ENCODE measurements around the gene EPB41L4A.

EPB41L4A gene

DNA sequence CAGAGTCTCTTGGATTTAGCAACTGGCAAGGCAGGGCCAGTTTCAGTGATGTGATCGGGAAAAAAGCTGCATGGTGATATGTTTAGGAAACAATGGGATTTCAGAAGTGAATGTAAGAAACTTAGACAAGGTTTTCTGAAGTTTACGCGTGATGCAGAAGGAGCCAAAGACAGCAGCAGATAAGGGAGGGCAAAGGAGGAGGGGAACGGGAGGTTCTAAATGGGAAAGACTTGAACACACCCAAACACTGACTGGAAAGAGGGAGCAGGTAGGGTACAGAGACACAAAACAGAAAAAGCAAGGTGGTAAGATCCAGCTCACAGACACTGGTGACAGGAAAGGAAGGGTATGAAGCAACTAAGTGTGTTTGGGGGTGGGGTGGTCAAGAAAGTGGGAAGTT is 115.4 kb downstream of the EPB41L4A start:
- DNase-seq = no peak

DNA sequence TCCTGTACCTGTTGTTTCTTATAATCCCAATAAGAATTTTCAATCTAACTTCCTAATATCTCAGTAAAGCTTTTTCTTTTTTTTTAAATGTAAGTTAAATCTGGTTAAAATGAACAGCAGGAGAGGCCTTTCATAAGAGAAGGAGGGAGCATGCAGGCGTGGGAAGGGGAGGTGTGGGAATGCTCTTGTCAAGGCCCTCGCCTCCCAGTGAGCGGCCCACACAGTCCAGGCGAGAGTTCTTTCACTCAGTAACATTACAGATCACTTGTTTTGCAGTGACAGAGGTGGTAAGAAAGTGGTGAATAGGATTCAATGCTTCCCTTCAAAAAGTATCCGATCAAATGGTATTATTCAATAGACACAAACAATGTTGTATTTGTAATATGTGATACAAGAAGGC is 125.0 kb downstream of the EPB41L4A start:
- DNase-seq = no peak

DNA sequence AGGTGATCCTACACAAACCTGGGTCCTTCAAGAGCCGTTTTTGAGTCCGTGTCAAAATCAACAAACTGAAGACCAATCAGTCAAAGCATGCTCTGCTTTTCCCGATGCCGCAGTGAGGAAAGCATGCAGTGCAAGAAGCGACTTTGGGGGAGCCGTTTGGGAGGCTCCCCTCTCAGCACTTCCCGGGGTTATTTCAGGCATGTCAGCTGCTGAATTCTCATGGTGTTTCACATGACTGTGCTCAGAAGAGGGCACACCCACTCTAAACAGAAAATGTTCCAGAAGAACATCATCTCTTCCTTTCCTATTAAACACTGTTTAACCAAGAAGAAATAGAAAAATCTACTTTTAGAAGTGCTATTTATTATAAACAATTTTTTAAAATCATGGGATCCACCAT is 125.5 kb downstream of the EPB41L4A start:
- DNase-seq = no peak

DNA sequence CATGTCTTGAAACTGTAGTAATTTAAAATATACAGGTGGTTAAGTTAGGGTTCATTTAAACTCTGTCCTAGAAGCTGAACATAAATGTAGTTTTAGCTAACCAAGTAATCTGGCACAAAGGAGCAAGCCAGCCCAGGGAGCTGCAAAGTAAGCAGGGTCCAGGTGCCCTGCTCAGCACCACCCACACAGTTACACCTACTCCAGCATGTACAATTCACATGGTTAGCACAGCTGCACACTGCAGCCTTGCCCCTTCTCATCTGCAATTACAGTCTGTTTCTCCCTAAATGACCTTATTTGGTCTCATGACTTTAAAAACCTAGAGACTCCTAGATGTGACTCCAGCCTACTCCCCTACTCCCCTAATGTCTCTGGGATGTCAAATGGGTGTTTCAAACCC is 128.4 kb downstream of the EPB41L4A start:
- DNase-seq = no peak

DNA sequence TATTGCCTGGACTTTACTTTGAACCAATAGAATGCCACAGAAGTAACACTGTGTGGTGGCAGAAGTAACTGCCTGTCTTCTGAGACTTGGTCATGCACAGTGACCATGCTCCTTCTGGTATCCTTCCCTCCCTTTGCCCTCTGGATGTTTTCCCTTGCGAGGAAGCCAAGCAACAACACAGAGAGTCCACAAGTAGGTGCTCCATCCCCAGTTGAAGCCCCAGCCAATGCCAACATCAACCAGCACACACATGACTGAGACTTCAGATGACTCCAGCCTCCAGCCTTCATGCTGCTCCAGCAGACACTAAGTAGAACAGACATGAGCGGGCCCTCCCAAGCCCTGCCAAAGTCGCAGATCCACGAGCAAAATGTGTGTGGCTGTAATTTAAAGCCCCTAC is 129.6 kb downstream of the EPB41L4A start:
- no peak for DNase-seq

DNA sequence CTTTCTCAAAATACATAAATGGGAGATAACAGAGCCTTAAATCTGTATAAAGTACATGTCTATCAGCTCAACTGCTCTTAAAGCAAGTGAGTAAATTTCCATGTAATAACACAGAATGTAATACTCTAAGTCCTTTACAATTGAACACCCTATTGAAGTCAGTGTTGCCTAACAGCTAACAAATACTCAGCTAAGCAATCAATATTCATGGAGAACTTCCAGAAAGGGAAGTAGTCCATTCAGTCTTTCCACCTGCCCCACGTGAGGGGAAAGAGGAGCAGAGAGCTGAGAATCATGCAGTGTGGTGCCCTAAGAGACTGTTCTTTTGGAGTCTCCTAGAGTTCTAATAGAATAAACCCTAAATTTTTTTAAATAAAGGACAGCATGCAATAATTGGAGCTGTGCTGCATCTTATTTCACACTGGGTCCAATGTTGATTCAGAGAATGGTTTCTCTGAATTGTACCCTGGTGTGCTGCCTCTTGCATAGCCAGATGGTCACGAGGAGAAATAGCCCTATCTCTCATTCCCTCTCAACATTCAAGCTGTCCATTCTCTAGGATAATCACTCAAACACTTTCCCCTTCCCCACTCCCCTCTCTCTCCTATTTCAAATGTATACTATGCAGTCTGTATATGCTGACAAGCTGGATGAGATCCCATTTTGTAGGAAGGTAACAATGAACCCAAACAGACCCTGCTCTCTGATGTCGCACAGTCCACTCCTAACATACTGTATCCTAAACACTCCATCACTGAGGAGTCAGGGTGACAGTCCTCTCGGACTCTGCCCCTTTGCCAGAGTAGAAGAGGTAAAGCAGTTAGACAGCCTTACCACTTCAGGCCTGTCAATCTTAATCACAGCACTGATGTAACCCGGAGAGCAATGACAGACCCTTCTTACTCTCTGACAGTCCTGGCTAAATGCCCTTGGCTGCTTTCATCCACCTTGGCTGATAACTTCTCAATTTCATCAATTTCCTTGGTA is 134.8 kb downstream of the EPB41L4A start:
- DNase-seq = no peak

DNA sequence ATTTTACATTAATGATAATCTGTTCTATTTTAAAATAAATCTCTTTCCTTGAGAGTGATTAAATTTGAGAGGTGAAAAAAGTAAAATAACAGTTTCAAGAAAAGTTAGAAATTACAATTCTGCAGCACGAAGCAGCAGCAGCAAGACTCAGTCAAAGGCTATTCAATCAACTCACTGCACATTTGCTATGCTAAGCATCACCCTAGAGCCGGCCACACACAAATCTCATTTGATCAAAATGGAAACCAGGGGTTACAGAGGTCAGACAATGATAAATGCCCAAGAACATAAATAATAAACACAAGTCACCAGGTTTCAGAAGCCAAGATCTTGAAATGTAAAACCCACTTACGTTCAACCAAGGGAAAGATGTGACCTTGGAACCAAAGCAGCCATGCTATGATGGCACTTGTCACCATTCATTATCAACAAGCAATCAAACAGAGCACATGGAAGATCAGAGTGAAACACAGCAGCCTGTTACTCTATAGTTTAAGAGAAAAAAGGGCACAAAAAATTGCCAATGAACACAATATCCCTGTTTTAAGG is 136.0 kb downstream of the EPB41L4A start:
- no peak for DNase-seq

DNA sequence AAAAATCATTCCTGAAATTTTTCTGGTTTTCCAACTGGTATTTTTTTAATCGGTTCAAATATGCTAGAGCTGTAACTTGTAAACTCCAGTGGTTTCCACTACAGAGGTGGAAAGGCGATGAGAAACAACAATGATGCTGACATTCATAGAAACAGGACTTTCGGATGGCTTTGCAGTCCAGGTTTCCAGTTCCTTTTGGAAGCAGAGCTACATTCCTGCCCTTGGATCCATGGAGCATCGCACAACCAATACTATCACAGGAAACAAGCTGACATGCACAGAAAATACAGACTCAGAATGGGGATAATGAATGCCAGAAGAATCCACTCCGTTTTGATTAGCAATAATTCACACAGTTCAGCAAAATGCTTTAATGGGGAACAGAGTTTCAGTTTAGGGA is 140.0 kb downstream of the EPB41L4A start:
- no peak for DNase-seq

DNA sequence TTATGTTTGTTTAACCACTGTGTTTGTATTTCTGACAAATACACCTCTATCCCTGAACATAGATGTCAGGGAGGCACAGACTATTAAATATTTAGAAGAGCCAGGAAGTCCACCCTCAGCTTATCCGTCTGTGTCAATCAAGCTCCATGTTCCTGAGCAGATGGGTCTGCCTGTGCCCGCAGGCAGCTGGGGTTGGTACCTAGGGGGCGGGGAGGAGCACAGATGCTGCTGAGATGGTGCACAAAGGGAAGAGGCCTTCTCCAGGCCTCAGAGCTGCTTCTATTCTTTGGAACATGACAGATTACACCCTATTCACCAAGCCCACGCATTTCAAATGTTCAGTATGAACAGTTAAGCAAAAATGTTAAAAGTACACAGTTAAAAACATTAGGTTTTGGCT is 142.1 kb downstream of the EPB41L4A start:
- no peak for DNase-seq

DNA sequence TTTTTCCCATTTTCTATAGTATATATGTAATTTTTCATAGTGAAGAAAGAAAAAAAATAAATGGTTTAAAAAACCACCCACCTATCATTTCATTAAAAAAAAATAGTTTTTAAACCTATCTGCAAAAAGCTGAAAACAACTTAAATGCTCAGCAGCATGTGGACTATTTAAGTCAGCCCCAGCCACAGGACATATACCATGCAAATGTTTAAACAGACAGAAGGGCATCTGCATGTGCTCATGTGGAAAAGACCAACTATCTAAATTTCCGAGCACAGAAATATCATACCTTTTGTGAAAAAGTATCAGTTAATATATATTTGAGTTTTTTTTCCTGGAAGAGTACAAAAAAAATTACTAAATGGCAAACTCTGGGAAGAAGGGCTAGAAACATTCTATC is 143.4 kb downstream of the EPB41L4A start:
- DNase-seq = no peak

DNA sequence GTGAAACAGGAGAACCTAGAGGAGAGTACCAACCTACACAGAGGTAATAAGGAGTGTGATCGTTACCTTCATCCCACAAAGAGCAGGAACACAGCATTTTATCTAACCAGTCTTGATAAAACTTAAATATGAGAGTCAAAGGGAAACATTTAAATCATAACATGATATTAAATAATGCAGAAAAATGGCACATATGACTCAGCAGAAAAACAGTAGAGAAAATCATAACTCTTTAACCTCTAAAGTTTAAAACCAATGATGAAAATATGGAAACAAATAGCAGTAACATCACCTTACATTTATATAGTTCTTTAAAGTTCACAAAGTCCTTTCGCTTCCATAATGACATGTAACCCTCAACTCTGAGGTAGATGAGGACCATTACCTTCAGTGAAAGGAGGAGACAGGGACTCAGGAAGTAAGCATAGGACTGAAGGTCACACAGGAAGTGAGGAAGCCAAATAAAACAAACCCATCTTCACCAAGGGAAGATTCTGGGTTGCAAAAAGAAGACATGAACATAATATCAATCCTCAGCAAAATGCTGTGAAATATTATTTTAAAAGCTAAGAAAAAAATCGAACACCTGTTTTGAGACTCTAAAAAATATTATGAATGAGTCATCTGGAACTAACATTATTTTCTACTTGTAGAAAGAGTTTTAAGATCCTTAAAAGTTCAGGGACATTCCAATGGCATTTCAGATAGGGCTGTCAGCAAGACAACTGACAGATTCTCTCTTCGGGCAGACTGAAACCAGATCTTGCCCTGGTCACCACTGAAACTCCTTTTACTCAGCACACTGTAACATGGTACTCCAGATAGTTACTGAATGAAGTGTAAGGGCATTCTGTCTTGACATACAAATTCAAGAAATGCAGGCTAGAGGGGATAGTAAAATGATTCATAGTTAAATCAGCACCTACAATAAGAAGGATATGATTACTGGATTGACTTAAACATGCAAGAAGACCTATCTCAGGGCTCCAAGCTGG is 148.5 kb downstream of the EPB41L4A start:
- DNase-seq = no peak

DNA sequence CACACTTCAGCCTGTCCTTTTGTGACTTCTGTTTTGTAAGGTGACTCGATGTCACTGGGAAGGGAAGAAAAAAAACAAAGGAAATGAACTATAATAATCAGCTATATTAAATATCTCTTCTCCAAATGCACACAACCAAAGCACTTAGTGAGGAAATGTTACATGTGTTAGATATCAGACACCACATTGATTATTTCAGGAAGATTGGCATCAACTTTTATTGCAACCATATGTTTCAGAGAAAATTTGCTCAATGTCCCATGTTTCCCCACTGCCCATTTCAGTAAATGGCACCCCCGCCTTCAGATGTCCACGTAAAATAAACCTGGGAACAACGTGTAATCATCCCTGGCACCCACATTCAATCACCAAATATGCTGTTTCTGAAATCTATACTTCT is 151.8 kb downstream of the EPB41L4A start:
- DNase-seq = no peak

DNA sequence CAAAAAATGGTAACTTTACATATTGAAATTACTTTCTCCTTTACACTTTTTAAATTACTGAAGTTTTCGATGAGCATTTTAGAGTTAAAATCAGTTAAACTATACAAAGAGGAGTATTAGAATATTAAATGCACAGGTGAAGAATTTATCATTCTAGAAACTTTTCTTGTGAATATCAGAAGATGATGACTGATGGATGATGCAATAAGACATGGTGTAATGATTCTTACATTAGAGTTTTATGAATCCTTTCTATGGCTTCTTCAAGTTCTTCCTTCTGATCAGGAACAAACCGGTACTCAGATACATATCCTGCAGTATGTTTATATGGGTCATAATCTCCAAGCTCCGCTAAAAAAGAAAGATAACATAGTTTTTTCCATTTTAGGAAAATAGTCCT is 154.4 kb downstream of the EPB41L4A start:
- DNase-seq = no peak

DNA sequence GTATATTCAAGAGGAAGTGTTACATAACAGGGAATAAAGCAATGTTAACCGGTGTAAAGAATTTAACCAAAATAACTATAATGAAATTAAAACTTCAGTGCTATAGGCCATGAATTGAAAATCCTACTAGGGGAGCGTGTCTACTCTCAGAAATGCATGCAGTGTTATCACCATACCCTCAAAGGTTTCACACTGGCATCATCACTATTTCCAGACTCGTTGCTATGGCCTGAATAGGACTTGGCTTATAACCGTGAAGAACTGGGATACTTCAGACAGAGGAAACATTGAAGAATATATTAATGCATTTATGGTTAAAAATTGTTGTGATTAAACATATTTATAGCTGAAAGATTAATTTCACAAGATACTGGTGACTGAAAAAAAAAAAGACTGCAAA is 154.9 kb downstream of the EPB41L4A start:
- DNase-seq = no peak

DNA sequence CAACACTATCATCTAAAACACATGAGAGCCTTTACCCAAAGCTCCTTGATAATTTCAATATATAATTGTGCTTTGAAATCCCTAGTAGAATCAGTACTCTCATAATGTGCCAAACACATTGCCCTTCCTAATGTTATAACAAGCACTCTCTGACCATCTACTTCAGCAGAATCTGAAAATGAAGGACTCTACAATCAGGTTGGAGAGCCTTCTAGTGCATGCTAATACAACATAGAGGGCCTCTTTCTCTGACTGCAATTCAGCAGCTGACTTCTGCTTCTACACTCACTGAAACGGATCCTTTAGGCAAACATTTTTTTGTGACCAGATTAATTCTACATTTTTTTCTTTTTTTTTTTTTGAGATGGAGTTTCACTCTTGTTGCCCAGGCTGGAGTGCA is 155.6 kb downstream of the EPB41L4A start:
- no peak for DNase-seq

DNA sequence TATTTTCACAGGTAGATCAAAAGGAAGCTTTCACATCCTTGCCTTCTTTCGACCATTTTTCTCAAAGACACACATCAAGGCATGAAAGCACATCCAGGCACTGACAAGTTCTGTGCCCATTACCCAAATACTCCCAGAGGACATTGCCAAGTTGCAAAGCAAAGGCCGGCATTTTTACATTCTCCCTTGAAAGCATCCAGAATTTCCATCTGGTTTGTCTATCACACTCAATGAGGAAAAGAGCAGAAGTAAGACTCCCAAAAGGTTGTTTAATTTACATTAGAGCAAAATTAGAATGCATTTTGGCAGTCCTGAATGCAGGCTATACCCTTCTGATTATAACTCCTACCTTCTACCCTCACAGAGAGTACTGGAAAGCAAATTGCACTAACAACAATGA is 160.5 kb downstream of the EPB41L4A start:
- no peak for DNase-seq

DNA sequence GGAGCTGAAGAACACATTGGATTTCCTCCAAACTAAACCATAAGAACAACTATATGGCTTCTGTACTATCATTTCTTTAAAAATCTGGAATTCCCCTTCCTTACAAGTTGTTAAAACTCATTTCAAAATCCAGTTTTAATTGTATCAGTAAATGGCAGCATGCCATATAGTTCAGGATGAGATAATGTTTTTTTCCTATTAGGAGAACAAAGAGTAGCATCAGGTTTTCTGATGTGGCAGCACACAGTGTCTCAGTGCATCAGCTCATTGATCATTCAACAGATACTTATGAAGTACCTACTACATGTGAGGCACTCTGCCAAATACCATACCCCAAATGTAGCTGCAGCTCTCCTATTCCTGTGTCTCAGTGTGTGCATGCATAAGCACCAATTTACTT is 161.1 kb downstream of the EPB41L4A start:
- DNase-seq = no peak

DNA sequence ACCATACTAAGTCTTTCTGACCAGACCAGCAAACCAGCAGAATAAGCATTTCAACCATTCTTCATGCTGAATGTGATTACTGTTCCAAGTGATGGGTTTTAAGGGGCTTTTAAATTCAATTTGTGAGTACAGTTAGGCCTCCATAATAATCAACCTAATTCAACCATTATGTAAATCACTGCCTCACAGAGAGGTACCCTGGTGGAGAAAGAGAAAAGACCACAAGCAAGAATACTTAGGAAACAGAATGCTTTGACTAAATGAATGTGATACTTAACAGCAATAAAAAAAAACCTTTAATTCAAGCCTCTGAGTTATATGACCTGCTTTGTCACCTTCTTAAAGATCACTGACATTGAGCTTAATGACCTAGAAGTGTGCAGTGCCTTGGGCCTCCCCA is 162.1 kb downstream of the EPB41L4A start:
- DNase-seq = no peak

DNA sequence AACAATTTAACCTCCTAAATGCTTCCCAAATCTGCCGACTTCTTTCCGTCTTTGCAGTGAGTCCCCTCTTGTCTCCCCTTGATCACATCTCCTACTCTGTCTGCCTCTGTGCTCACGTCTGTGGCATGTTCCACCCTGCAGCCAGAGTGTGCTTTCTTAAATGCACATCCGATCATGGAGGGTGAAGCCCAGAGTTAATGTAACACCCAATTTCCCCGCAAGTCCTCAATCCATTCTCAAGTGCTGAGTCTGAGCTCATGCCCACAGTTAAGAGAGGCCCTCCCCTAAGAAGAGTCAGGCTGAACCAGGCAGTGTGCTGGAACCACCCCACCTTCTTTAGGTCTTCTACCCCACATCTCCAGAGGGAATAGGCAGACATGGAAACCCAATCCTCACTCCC is 164.8 kb downstream of the EPB41L4A start:
- DNase-seq = no peak

DNA sequence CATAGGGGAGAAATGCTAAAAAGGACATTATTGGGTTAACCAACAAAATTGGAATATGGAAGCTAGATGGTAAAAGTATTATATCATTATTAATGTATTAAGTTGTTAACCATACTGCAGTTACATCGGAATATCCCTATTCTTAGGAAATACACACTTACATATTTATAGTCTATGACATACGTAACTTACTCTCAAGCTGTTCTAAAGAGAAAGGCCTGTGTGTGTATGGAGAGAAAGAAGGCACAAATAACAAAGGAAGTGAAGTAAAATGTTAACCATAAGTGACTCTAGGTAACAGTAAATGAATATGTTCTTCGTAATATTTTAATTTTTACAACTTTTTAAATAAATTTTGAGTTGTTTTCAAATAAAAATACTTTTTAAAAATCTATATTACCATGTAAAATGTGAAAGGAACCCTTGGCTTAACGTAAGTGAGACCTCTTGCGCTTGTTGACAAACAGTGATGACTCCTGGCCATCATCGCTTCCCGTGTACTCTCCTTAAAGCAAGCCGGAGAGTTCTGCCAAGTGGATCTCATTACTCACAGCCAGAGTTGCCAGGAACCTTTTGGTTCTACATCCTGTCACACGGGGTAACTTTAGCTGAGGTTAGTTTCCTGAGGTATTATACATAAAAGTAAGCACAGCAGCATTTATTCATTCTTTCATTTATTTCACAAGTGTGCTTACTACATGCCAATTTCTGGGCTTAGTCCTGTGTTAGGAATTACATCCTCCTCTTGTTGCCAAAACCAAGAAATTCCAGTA is 165.4 kb downstream of the EPB41L4A start:
- DNase-seq = no peak

DNA sequence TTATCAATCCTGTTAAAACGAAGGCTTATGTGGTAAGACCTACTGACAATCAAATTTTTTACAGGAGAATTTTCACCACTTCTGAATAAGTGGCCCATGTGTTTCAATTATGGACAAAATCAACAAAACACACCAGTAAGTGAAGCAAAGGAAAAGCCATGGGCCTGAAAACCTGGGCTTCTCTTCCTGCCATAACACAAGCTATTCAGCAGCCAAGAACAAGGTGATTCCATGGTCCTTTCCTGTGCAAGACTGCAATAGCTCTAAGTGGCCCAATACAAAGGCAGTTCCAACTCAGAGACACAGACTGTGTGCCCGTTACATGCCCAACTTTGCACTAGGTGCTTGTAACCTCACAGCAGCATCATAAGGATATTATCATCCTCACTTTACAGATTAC is 168.5 kb downstream of the EPB41L4A start:
- no peak for DNase-seq

DNA sequence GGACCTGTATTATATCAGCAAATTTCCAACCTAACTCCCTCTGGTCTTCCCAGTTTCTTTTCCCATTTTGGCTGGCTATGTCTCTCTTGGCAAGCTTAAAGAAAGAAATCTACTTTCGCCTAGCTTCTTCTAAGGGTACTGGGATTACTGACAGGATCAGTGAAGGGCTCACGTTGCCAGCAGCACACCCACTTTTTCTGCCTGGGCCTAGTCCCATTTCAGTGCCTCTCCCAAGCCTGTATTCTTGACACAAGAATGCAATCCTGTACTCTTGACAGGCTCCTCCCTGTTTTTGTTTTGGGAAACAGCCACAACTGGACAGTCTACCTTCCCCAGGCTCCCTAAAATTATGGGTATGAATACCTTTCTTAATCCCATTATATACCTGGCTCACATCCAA is 170.5 kb downstream of the EPB41L4A start:
- no peak for DNase-seq

DNA sequence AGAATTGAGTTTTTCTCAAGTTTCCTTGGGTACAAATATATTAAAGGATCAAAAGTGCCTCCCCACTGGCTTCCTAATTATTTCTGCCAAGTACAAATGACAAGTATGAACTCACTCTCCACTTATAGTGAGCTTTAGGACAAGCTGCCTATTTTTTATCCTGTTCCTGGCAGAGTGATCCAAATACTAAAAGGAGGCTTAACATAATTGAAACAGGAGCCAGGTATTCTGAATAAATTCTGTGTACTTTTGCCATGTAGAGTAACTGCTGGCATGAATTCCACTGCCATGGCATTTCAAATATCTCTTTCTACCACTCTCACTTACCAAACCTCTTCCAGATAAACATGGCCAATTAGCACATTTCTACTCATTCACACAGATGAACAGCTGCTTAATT is 171.1 kb downstream of the EPB41L4A start:
- DNase-seq = no peak
